Naive B cell (primary cell): ENCODE results near the gene GATAD1. TPM values are rescaled to one million over a fixed set of nuclear protein-coding genes. Genes with fewer than 3 reads are reported as not detected.
"Not testable (repeated sequence)": the region's sequence is repeated elsewhere in the genome, so short reads cannot be mapped to it uniquely, and the experiment has no call there.

Source experiments
- ATAC-seq, 2 donors: fragments of 150-1000 bp; cut with Tn5 transposase; 2 replicates each; pipeline ENCODE4 v1.10.0; 2021; ENCODE audit warnings: low read depth in 2 of 2, mild to moderate bottlenecking in 2 of 2, moderate library complexity in 2 of 2
- DNase-seq: peaks from one replicate; pipeline ENCODE4 v3.0.0; 2022
- H3K27ac Mint-ChIP-seq, 6 donors: one replicate each; pipeline ENCODE4 v1.8.0; 2020 to 2022; ENCODE audit warnings: mild to moderate bottlenecking in 6 of 6, mixed read lengths in 6 of 6, moderate library complexity in 5 of 6, inconsistent platforms in 2 of 6
- H3K27me3 Mint-ChIP-seq, 3 donors: one replicate each; pipeline ENCODE4 v1.8.0; 2021 to 2022; ENCODE audit warnings: mixed read lengths in 3 of 3, mild to moderate bottlenecking in 1 of 3
- H3K36me3 Mint-ChIP-seq, 2 donors: one replicate each; pipeline ENCODE4 v1.8.0; 2020 to 2022; ENCODE audit warnings: mixed read lengths in 2 of 2, inconsistent platforms in 1 of 2, mild to moderate bottlenecking in 1 of 2
- H3K4me1 Mint-ChIP-seq, 3 donors: one replicate each; pipeline ENCODE4 v1.8.0; 2020 to 2022; ENCODE audit warnings: mixed read lengths in 3 of 3, inconsistent platforms in 1 of 3, mild to moderate bottlenecking in 1 of 3, moderate library complexity in 1 of 3
- H3K4me3 Mint-ChIP-seq, 8 donors: one replicate each; pipeline ENCODE4 v1.8.0; 2020 to 2022; ENCODE audit warnings: mild to moderate bottlenecking in 8 of 8, mixed read lengths in 8 of 8, moderate library complexity in 8 of 8, inconsistent platforms in 2 of 8
- H3K9me3 Mint-ChIP-seq, 7 donors: one replicate each; pipeline ENCODE4 v1.8.0; 2020 to 2022; ENCODE audit warnings: mixed read lengths in 7 of 7, mild to moderate bottlenecking in 5 of 7, inconsistent platforms in 2 of 7, moderate library complexity in 1 of 7
- polyA plus RNA-seq, 6 donors: library from polyadenylated mRNA; unstranded; fragments of 300-500 nt; fragmentation: Illumina TruSeq; gene quantifications; one replicate each; pipeline ENCODE4 v1.2.3, GENCODE V29; 2021; ENCODE audit warnings: low read depth in 6 of 6

GATAD1 gene
- polyA plus RNA-seq, 6 donors from 2014 or later = 13.7 to 21.6 (median 15.1) TPM

DNA sequence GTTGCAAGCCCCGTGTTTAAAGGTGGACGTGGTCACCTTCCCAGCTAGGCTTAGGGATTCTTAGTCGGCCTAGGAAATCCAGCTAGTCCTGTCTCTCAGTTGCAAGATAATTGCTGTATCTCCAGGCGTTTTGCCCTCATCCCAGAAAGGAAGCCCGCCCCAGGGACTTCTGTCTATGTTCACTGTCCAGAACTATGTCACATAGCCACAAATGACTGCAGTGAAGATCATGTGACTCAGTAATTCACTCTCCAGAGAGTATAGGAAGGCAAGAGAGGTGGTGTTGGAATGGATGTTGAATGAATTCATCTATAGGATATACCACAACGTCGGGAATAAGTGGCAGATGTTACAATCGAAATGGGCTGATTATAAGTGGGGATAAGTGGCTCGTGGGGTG is 30.8 kb downstream of the GATAD1 start:
- H3K4me3 Mint-ChIP-seq = no peak overlapping the region
- no peak for ATAC-seq
- H3K36me3 Mint-ChIP-seq = no peaks in the 10 kb centered on the region
- no peaks in the 10 kb centered on the region for H3K4me1 Mint-ChIP-seq
- H3K27ac Mint-ChIP-seq = no peak overlapping the region
- H3K27me3 Mint-ChIP-seq = no peaks in the 10 kb centered on the region
- no peak for DNase-seq
- H3K9me3 Mint-ChIP-seq = no peaks in the 10 kb centered on the region

DNA sequence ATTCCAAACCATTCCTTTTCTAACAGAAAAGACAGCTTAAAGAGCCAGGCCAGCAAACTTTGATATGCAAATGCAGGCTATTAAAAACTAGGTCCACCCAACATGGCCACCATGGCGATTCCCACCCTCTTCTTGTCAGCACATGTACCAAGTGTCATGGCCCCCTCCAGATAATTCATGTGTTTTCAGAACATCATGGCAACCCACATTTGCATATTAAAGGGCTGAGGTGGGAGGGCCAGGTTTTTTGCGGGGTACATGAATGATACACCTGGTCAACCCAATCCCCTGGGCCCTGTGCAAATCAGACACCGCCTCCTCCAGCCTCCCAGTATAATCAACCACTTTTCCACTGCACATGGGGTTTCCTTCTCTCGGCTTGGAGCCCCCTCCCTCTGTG is 31.4 kb downstream of the GATAD1 start:
- Mint-ChIP-seq H3K27ac (no peak overlapping the region), H3K36me3 (no peaks in the 10 kb centered on the region), H3K4me1 (no peaks in the 10 kb centered on the region), H3K27me3 (no peaks in the 10 kb centered on the region), H3K4me3 (no peak overlapping the region), H3K9me3 (no peaks in the 10 kb centered on the region)
- DNase-seq (no peak), ATAC-seq (no peak)

GRCh38 chr7:92479146-92479545 is 31.9 kb downstream of the GATAD1 start:
- not testable (repeated sequence) for H3K9me3 Mint-ChIP-seq, H3K27me3 Mint-ChIP-seq, ATAC-seq, H3K27ac Mint-ChIP-seq, H3K4me1 Mint-ChIP-seq, DNase-seq, H3K36me3 Mint-ChIP-seq, H3K4me3 Mint-ChIP-seq

DNA sequence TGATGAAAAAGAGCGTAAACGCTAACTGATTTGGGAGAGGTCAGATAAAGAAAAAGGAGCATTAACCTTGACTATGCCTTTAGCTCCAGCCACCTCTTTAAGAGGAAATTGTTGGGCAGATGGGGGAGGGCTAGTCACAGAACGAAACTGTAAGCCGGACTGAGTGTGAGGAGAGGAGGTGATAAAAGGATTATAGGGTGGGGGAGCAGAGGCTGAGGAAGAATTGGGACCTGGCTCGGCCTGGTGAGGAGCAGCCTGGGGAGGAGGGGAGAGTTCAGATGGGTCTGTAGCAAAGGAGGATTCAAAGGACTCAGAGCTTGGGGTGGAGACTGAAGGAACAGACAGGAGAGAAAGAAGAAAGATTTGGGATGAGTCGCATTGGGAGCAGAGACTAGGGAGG is 36.3 kb downstream of the GATAD1 start:
- H3K9me3 Mint-ChIP-seq, H3K27ac Mint-ChIP-seq, H3K36me3 Mint-ChIP-seq, H3K4me1 Mint-ChIP-seq, H3K4me3 Mint-ChIP-seq, H3K27me3 Mint-ChIP-seq, ATAC-seq, DNase-seq: not testable (repeated sequence)

GRCh38 chr7:92484226-92484625 is 36.9 kb downstream of the GATAD1 start:
- H3K4me3 Mint-ChIP-seq, ATAC-seq, H3K4me1 Mint-ChIP-seq, DNase-seq, H3K27me3 Mint-ChIP-seq, H3K9me3 Mint-ChIP-seq, H3K27ac Mint-ChIP-seq: not testable (repeated sequence)
- peaks cover 9 to 12% of the 10 kb centered on the region in 2 donors for H3K36me3 Mint-ChIP-seq

- H3K36me3 Mint-ChIP-seq = peaks cover 9 to 19% of the 10 kb centered on the region in 2 donors
- no peaks in the 10 kb centered on the region for H3K4me1 Mint-ChIP-seq
- H3K27me3 Mint-ChIP-seq = no peaks in the 10 kb centered on the region
- DNase-seq = no peak
- H3K4me3 Mint-ChIP-seq = no peak overlapping the region
- no peak for ATAC-seq
- no peaks in the 10 kb centered on the region for H3K9me3 Mint-ChIP-seq
- no peak overlapping the region for H3K27ac Mint-ChIP-seq
Observed at GRCh38 chr7:92485267-92485892, 38.1 kb downstream of the GATAD1 start.

DNA sequence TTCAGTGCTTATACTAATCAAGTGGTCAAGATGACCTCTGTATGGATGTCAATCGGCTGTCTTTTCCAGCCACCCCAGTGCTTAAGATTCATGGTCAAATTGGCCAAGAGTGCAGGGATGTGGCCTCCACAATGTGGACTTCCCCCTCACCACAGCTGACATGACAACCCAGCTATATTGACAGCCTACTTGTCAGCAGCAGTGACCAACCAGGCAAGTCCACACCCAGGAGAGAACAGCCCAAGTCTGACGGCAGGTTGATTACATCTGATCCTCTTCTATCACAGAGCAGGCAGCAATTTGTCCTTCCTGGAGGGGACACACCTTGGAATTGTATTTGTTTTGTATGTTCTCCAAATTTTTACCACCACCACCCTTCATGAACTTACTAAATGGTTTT is 38.7 kb downstream of the GATAD1 start:
- H3K36me3 Mint-ChIP-seq = peaks cover 9 to 19% of the 10 kb centered on the region in 2 donors
- peak overlapping the region in 1 of 6 donors; percentile 23 for H3K27ac Mint-ChIP-seq
- H3K4me3 Mint-ChIP-seq = no peak overlapping the region
- no peaks in the 10 kb centered on the region for H3K27me3 Mint-ChIP-seq
- no peaks in the 10 kb centered on the region for H3K9me3 Mint-ChIP-seq
- DNase-seq (no peak), ATAC-seq (no peak)
- H3K4me1 Mint-ChIP-seq = no peaks in the 10 kb centered on the region

- H3K9me3 Mint-ChIP-seq = no peaks in the 10 kb centered on the region
- ATAC-seq (no peak), DNase-seq (no peak)
- H3K4me3 Mint-ChIP-seq = no peak overlapping the region
- no peaks in the 10 kb centered on the region for H3K4me1 Mint-ChIP-seq
- peaks cover 9 to 19% of the 10 kb centered on the region in 2 donors for H3K36me3 Mint-ChIP-seq
- no peaks in the 10 kb centered on the region for H3K27me3 Mint-ChIP-seq
- H3K27ac Mint-ChIP-seq = no peak overlapping the region
Observed at GRCh38 chr7:92487804-92488203, 40.5 kb downstream of the GATAD1 start.

- no peak for DNase-seq
- Mint-ChIP-seq H3K27ac (no peak overlapping the region), H3K4me1 (no peaks in the 10 kb centered on the region), H3K4me3 (no peak overlapping the region), H3K36me3 (peaks cover 9 to 19% of the 10 kb centered on the region in 2 donors), H3K27me3 (no peaks in the 10 kb centered on the region), H3K9me3 (no peaks in the 10 kb centered on the region)
- no peak for ATAC-seq
Observed at GRCh38 chr7:92489634-92490033, 42.4 kb downstream of the GATAD1 start.

DNA sequence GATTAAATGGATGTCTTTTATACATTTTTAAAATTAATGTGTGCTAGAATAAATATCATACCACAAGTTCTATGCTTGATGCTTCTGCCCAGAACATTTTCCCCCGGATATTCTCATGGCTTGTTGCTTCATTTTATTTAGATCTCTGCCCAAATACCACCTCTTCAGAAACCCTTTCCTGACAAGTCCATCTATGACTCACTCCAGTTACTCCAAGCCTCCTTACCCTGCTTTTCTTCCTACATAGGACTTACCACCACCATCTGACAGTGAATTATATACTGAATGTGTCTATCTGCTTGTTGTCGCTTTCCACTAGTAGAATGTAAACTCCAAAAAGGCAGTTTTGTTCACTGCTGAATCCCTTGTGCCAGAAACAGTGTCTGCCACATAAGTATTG is 49.6 kb downstream of the GATAD1 start:
- DNase-seq = no peak
- Mint-ChIP-seq H3K9me3 (no peaks in the 10 kb centered on the region), H3K27me3 (no peaks in the 10 kb centered on the region), H3K4me1 (no peaks in the 10 kb centered on the region), H3K36me3 (peaks cover 25 to 30% of the 10 kb centered on the region in 2 donors), H3K27ac (no peak overlapping the region), H3K4me3 (no peak overlapping the region)
- no peak for ATAC-seq

DNA sequence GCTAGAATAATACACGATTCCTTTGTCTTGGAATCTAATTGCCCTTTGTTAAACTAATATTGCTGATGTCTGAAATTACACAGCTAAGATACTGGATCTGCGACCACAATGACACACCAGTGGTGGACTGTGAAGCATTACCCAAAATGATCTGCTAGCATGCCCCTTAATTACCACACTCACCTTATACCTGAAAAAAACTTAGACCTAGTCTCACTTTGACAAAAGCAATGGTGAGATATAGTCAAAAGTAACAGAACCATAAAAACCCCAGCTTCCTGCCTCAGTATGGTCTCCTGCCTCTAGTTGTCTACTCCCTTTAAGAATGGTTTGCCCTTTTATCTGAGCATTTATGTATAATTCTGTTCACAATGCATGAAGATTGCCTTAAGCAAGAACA is 51.3 kb downstream of the GATAD1 start:
- Mint-ChIP-seq H3K27ac (no peak overlapping the region), H3K36me3 (peaks cover 28 to 32% of the 10 kb centered on the region in 2 donors), H3K4me3 (no peak overlapping the region), H3K4me1 (no peaks in the 10 kb centered on the region), H3K9me3 (no peaks in the 10 kb centered on the region), H3K27me3 (no peaks in the 10 kb centered on the region)
- DNase-seq = no peak
- no peak for ATAC-seq

DNA sequence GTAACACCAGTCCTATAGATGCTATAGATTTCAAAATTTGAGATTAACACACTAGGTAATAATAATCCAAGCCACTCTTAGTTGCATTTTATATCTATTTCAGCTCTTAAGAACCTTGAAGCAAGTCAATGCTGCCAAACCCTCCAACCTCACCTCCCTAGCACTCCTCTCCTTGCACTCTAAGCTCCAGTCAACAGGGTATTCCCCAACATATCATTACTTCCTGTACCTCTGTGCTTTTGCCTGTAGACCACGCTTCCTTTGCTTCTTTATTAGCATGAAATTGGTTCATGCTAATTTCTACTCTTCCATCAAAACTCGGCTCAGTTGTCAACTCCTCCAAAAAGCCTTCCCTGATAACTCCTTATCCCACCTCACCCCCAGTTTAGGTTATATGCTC is 56.5 kb downstream of the GATAD1 start:
- no peak for DNase-seq
- ATAC-seq = no peak
- Mint-ChIP-seq H3K4me1 (peaks cover 3 to 6% (median 6%) of the 10 kb centered on the region in 3 donors), H3K27me3 (no peaks in the 10 kb centered on the region), H3K9me3 (no peaks in the 10 kb centered on the region), H3K27ac (no peak overlapping the region), H3K4me3 (no peak overlapping the region), H3K36me3 (peaks cover 25 to 29% of the 10 kb centered on the region in 2 donors)

DNA sequence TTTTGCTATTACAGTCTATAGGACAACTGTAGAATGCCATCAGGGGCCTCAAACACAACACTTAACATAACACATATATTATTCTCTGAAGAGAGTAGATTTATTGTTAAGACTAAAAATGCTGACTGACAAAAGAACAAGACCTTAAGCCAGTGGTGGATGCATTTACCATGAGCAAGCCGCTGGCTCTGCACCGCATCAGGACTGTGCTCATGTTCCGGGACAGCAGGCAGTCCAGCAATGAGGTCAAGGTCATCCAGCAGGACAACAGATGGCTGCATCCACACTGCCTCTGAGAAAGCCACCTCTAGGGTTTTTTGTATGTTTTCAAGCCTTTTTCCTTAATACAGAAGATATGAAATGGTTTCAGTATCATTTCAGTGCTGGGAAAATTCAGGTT is 57.3 kb downstream of the GATAD1 start:
- Mint-ChIP-seq H3K36me3 (peaks cover 19 to 21% of the 10 kb centered on the region in 2 donors), H3K4me1 (peaks cover 3 to 6% (median 6%) of the 10 kb centered on the region in 3 donors)

GRCh38 chr7:92506363-92506762 is 59.1 kb downstream of the GATAD1 start:
- Mint-ChIP-seq H3K4me1 (peaks cover 3 to 6% (median 6%) of the 10 kb centered on the region in 3 donors), H3K36me3 (peaks cover 8 to 10% of the 10 kb centered on the region in 2 donors), H3K27ac (no peak overlapping the region), H3K9me3 (no peaks in the 10 kb centered on the region), H3K27me3 (no peaks in the 10 kb centered on the region), H3K4me3 (no peak overlapping the region)
- ATAC-seq (no peak), DNase-seq (no peak)

More for the DNA sequence above, 57.3 kb downstream of the GATAD1 start:
- DNase-seq = no peak
- no peak for ATAC-seq
- H3K27me3 Mint-ChIP-seq = no peaks in the 10 kb centered on the region
- no peak overlapping the region for H3K27ac Mint-ChIP-seq
- no peak overlapping the region for H3K4me3 Mint-ChIP-seq
- H3K9me3 Mint-ChIP-seq = no peaks in the 10 kb centered on the region

GRCh38 chr7:92508946-92509345 is 61.7 kb downstream of the GATAD1 start:
- peaks cover 1 to 3% (median 2%) of the 10 kb centered on the region in 3 donors for H3K4me1 Mint-ChIP-seq
- DNase-seq (no peak), ATAC-seq (no peak)
- H3K36me3 Mint-ChIP-seq = peaks cover 0 to 4% of the 10 kb centered on the region in 2 donors
- no peak overlapping the region for H3K27ac Mint-ChIP-seq
- H3K9me3 Mint-ChIP-seq = no peaks in the 10 kb centered on the region
- H3K27me3 Mint-ChIP-seq = no peaks in the 10 kb centered on the region
- no peak overlapping the region for H3K4me3 Mint-ChIP-seq
